PC-9 (cell line): ENCODE data around the gene VCL. TPM values are rescaled to one million over a fixed set of nuclear protein-coding genes. Genes with fewer than 3 reads are reported as not detected.

Experiments used
- BruUV-seq: library from RNA; stranded (reverse); fragments of 400-500 nt; replicated peaks from 2 replicates; lab custom pipeline; 2021; lab: Mats Ljungman, UMichigan
- CTCF ChIA-PET: fragments of 300-600 bp; sonication (Branson Sonifier 250); formaldehyde crosslinking; loops from one replicate; lab custom pipeline; 2022; ENCODE audit warnings: antibody characterized with exemption; lab: Charles Lee
- POLR2A ChIA-PET: fragments of 300-600 bp; sonication (Branson Sonifier 250); formaldehyde crosslinking; loops from one replicate; lab custom pipeline; 2022; ENCODE audit warnings: antibody characterized with exemption; ENCODE audit not compliant: unreplicated experiment; lab: Charles Lee
- DNase-seq, 2 experiments: peaks; one replicate each; pipeline versions ENCODE4 v3.0.0 to v3.0.0-alpha.2; 2015 to 2022; ENCODE audit warnings: mixed read lengths in 1 of 2
- H2AFZ ChIP-seq: fragments of 200-600 bp; sonication (generic); 2 replicates; pipeline ENCODE4 v1.8.1; 2017; ENCODE audit warnings: antibody characterized with exemption
- H3F3A ChIP-seq: fragments of 200-600 bp; sonication (generic); 2 replicates; pipeline ENCODE4 v1.8.1; 2017; ENCODE audit warnings: antibody characterized with exemption, mild to moderate bottlenecking, low read depth; ENCODE audit not compliant: insufficient read depth
- H3K27ac ChIP-seq: fragments of 200-600 bp; sonication (generic); 2 replicates; pipeline ENCODE4 v1.6.1; 2016; ENCODE audit warnings: mixed run types
- H3K27me3 ChIP-seq: fragments of 200-600 bp; sonication (generic); 2 replicates; pipeline ENCODE4 v1.6.1; 2016; ENCODE audit warnings: low read depth, mixed run types; ENCODE audit not compliant: insufficient read depth
- H3K36me3 ChIP-seq: fragments of 200-600 bp; sonication (generic); 2 replicates; pipeline ENCODE4 v1.6.1; 2016; ENCODE audit warnings: low read depth, mixed run types
- H3K4me1 ChIP-seq: fragments of 200-600 bp; sonication (generic); replicated peaks from 2 replicates; pipeline ENCODE4 v1.6.1; 2016; ENCODE audit warnings: mixed run types; ENCODE audit not compliant: insufficient read depth
- H3K4me2 ChIP-seq: fragments of 200-600 bp; sonication (generic); 2 replicates; pipeline ENCODE4 v1.6.1; 2017; ENCODE audit warnings: mixed run types
- H3K4me3 ChIP-seq: fragments of 200-600 bp; sonication (generic); 2 replicates; pipeline ENCODE4 v1.6.1; 2016; ENCODE audit warnings: mixed run types
- H3K79me2 ChIP-seq: fragments of 200-600 bp; sonication (generic); 2 replicates; pipeline ENCODE4 v1.6.1; 2017; ENCODE audit warnings: low read depth, mixed run types
- H3K9me2 ChIP-seq: fragments of 200-600 bp; sonication (generic); 2 replicates; pipeline ENCODE4 v1.8.1; 2017; ENCODE audit warnings: mild to moderate bottlenecking; ENCODE audit not compliant: insufficient read depth
- H3K9me3 ChIP-seq: fragments of 200-600 bp; sonication (generic); 2 replicates; pipeline ENCODE4 v1.8.1; 2016; ENCODE audit warnings: low read depth; ENCODE audit not compliant: insufficient read depth
- H4K20me1 ChIP-seq: fragments of 200-600 bp; sonication (generic); 2 replicates; pipeline ENCODE4 v1.8.1; 2017; ENCODE audit not compliant: insufficient read depth
- CTCF ChIP-seq: fragments of 200-600 bp; sonication (generic); conservative IDR thresholded peaks from 2 replicates; pipeline ENCODE4 v1.6.1; 2017; ENCODE audit warnings: mixed run types, antibody characterized with exemption, mild to moderate bottlenecking, moderate library complexity
- EZH2 ChIP-seq: fragments of 200-600 bp; sonication (generic); IDR thresholded peaks from 2 replicates; pipeline ENCODE4 v1.8.0; 2017; ENCODE audit warnings: antibody characterized with exemption, low read depth
- intact Hi-C: fragments of 100-400 bp; cut with micrococcal nuclease; formaldehyde crosslinking; loops from one replicate; pipeline ENCODE4 v1.10.0; 2022; ENCODE audit not compliant: unreplicated experiment
- total RNA-seq: library from RNA; stranded (reverse); gene quantifications from 2 replicates; pipeline ENCODE4 v1.2.3, GENCODE V29; 2021

The VCL gene
- total RNA-seq, 1 experiment from 2014 or later, result 208 TPM

DNA sequence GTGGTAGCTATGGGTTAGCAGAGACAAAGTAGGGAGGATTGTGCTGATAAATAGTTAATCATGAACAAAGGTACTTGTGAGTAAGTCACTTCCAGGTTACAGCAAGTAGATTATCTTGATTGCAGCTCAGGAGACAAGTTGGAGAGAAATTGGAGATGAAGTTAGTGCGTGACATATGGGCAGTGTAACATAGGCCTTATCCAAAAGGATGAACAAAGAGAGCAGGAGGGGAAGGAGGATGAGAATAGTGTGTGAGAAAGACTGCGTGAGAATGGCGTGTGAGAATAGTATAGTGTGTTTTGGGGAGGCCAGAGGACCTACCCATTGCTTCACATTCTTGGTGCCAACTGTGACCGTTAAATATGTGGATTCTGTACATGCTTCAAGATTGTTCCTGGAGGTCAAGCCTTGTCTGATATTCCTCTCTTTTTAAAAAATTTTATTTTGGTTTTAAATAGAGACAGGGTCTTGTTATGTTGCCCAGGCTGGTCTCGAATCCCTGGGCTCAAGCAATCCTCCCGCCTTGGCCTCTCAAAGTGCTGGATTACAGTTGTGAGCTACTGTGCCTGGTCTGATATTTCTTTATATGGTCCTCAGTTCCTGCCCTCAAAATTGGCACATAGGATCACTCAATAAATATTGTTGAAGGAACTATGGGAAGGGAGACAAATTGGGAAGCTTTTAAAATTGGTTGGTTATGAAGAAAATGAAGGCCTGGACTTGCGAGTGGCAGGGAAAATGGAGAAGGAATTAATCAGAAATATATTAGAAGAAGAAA is 3.2 kb downstream of the VCL start:
- Histone ChIP-seq H3K27me3 (no peaks in the 10 kb centered on the region), H3K27ac (0 out of 2 replicates have a peak overlapping the region, but pooled peaks have one; percentile 14), H3K9me2 (no peaks in the 10 kb centered on the region), H3K4me3 (peak overlapping the region; percentile 70; the same call in 1 of the 2 replicates), H3K36me3 (peaks cover 36% of the 10 kb centered on the region), H3K4me1 (peaks cover 50% of the 10 kb centered on the region), H2AFZ (no peak overlapping the region), H3F3A (peaks cover 37% of the 10 kb centered on the region; the same call in 1 of the 2 replicates), H4K20me1 (peaks cover 57% of the 10 kb centered on the region), H3K4me2 (peak overlapping the region; percentile 89), H3K9me3 (no peaks in the 10 kb centered on the region), H3K79me2 (peaks cover 79% of the 10 kb centered on the region)
- POLR2A ChIA-PET, result interaction anchor here (0.6 to 1.0 kb wide), 4 partner anchors 44 to 113 kb away, joined by 3 to 12 read pairs (median 6); no protein-coding TSS in a partner anchor
- CTCF ChIA-PET, result interaction anchor here (0.6 to 1.9 kb wide), 2 partner anchors 77 to 114 kb away, joined by 5 to 6 read pairs; no protein-coding TSS in a partner anchor
- BruUV-seq, result no TSS peak
- intact Hi-C loops, result no loop called here
- no peak for TF ChIP-seq CTCF
- no peak for TF ChIP-seq EZH2
- DNase-seq, result no peak

DNA sequence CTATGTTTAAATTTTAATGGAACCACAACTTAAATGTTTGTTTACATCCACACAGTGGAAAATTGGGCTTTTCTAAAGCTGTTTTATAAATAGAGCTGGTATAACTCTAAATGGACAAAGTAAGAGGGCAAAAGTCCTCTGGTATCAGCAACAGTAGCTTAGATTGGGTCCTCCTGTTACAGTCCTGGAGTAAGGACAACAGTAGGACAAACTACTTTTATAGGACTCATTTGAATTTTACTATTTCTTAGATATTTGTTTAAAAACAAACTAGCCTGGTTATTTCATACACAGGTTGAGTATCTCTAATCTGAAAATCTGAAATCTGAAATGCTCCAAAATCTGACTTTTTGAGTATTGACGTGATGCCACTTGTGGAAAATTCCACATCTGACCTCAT is 8.4 kb downstream of the VCL start:
- DNase-seq, result no peak
- no peaks in the 10 kb centered on the region for H3K9me3 ChIP-seq
- H3K4me2 ChIP-seq, result no peak overlapping the region
- no peak overlapping the region for H3K4me3 ChIP-seq
- peaks cover 45% of the 10 kb centered on the region for H3K36me3 ChIP-seq
- H3K79me2 ChIP-seq, result peaks cover 98% of the 10 kb centered on the region
- TF ChIP-seq EZH2 (no peak), CTCF (no peak)
- no peak overlapping the region for H3K27ac ChIP-seq
- peaks cover 73% of the 10 kb centered on the region for H4K20me1 ChIP-seq
- H3K4me1 ChIP-seq, result peaks cover 62% of the 10 kb centered on the region
- H3F3A ChIP-seq, result peaks cover 44% of the 10 kb centered on the region
- no peak overlapping the region for H2AFZ ChIP-seq
- ChIA-PET CTCF (no interaction called here), POLR2A (interaction anchor here (0.6 kb wide), 3 partner anchors 9 to 381 kb away, joined by 3 to 5 read pairs (median 4); no protein-coding TSS in a partner anchor)
- H3K9me2 ChIP-seq, result no peaks in the 10 kb centered on the region
- no peaks in the 10 kb centered on the region for H3K27me3 ChIP-seq
- no TSS peak for BruUV-seq
- intact Hi-C loops, result no loop called here

DNA sequence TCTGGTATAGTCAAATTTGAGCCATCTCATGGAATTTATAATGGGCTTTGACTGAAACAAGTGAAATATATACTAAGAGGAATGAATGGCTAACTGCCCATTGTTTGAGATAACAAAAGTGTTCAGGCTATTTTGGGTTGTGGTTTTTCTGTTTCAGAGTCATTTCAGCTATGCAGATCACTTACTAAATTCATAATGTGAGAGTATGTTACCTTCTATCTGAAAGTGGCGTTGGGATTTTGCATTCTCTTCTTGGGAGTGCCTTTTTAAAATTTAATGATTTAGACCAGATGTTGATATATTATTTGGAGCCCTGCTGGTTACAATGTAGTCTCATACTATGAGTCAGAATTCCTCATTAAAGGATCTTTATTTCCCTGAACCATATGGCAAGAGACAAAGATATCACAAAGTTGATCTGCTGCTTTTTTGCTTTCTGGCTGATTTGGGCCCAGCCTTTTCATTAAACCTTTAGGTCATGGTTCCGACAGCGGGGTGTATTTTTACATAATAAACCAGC is 10.4 kb downstream of the VCL start:
- H3K4me3 ChIP-seq, result no peak overlapping the region
- DNase-seq, result peak in 1 of 2 experiments; percentile 72
- BruUV-seq, result no TSS peak
- H2AFZ ChIP-seq, result no peak overlapping the region
- peak overlapping the region; percentile 25 for H3K27ac ChIP-seq
- no peak overlapping the region for H3K4me2 ChIP-seq
- TF ChIP-seq EZH2, result no peak
- no peak for TF ChIP-seq CTCF
- peaks cover 76% of the 10 kb centered on the region for H4K20me1 ChIP-seq
- H3K9me2 ChIP-seq, result no peaks in the 10 kb centered on the region
- CTCF ChIA-PET, result interaction anchor here (0.6 to 0.7 kb wide), 3 partner anchors 10 to 159 kb away, joined by 3 to 11 read pairs (median 4); partner anchors contain the start of gene VCL
- peaks cover 62% of the 10 kb centered on the region for H3K4me1 ChIP-seq
- peaks cover 99% of the 10 kb centered on the region for H3K79me2 ChIP-seq
- intact Hi-C loops, result no loop called here
- peaks cover 45% of the 10 kb centered on the region for H3K36me3 ChIP-seq
- no peaks in the 10 kb centered on the region for H3K9me3 ChIP-seq
- peaks cover 56% of the 10 kb centered on the region for H3F3A ChIP-seq
- POLR2A ChIA-PET, result interaction anchor here (0.6 to 1.3 kb wide), 5 partner anchors 9 to 115 kb away, joined by 3 to 9 read pairs (median 4); no protein-coding TSS in a partner anchor
- H3K27me3 ChIP-seq, result no peaks in the 10 kb centered on the region
